ENCODE measurements around the gene FSTL5. TPM values are rescaled to one million over a fixed set of nuclear protein-coding genes. Genes with fewer than 3 reads are reported as not detected.

The FSTL5 gene
- total and polyA plus RNA-seq, 2 of the 8 experiments (the other 6 are each of a cell fraction or from before 2014, with no cell fraction given) = 0.09 to 0.32 TPM

DNA sequence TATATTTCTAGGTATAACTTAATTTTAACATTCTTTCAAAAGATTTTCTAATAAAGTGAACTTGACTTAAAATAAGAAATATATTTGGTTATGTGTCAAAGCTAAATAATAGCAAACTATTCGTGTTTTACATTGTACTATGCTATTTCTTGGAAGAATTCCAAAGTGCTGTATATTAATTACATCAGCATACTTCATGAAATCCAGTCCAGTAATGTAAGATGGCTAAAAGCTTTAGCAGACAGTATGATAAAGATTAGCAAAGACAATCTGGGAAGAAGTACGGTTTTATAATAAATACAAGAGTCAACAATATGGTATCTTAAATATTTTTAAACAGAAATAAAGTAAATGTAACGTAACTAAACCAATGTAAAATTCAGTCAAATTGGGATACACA, 125.7 kb downstream of the FSTL5 start:
- Histone ChIP-seq H2BK20ac (ENCODE audit: low read length) (no peak overlapping the region), H2AFZ (ENCODE audit: low read length) (no peak overlapping the region)
- POLR2A ChIA-PET (ENCODE audit: partially characterized antibody) = no interaction called here
- TF ChIP-seq TAF1 (IDR thresholded peaks at IDR 0.05; ENCODE audit: low read depth, low read length) = no peak
- TF ChIP-seq SIX5 (IDR thresholded peaks at IDR 0.05; ENCODE audit: low read depth, low read length) = no peak
- no peak for TF ChIP-seq PHF8 (conservative IDR thresholded peaks at IDR 0.05; ENCODE audit: low read depth, low read length)
- TF ChIP-seq ASH2L (IDR thresholded peaks at IDR 0.05; ENCODE audit: low read length) = no peak
- TF ChIP-seq KDM1A (IDR thresholded peaks at IDR 0.05; ENCODE audit: borderline replicate concordance, low read length) = no peak
- TF ChIP-seq TEAD4 (IDR thresholded peaks at IDR 0.05; ENCODE audit: low read depth, low read length) = no peak
- TF ChIP-seq TAF7 (optimal IDR thresholded peaks at IDR 0.05; ENCODE audit: borderline replicate concordance, low read depth, low read length) = no peak
- no peak for TF ChIP-seq FOSL1 (IDR thresholded peaks at IDR 0.05; ENCODE audit: insufficient read depth, low read depth, low read length)
- no peak for TF ChIP-seq RFX5 (IDR thresholded peaks at IDR 0.05; ENCODE audit: borderline replicate concordance, low read depth, low read length)
- TF ChIP-seq POLR2AphosphoS5 (IDR thresholded peaks at IDR 0.05; ENCODE audit: low read depth, low read length) = no peak
- no peak for TF ChIP-seq GTF2F1 (IDR thresholded peaks at IDR 0.05; ENCODE audit: borderline replicate concordance, low read depth, low read length)
- TF ChIP-seq MAFK (IDR thresholded peaks at IDR 0.05; ENCODE audit: low read depth, low read length) = no peak
- TF ChIP-seq, protein P1, sequence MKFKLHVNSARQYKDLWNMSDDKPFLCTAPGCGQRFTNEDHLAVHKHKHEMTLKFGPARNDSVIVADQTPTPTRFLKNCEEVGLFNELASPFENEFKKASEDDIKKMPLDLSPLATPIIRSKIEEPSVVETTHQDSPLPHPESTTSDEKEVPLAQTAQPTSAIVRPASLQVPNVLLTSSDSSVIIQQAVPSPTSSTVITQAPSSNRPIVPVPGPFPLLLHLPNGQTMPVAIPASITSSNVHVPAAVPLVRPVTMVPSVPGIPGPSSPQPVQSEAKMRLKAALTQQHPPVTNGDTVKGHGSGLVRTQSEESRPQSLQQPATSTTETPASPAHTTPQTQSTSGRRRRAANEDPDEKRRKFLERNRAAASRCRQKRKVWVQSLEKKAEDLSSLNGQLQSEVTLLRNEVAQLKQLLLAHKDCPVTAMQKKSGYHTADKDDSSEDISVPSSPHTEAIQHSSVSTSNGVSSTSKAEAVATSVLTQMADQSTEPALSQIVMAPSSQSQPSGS (IDR thresholded peaks at IDR 0.05; ENCODE audit: low read length) = no peak
- no peak for TF ChIP-seq EGR1 (IDR thresholded peaks at IDR 0.05; ENCODE audit: borderline replicate concordance, low read depth, low read length)

More for the DNA sequence above, 125.7 kb downstream of the FSTL5 start:
- H3K4me1 ChIP-seq (replicated peaks in 1 of 4; ENCODE audit: control insufficient read depth in 3 of 4, insufficient read depth in 4 of 4, low read length in 3 of 4) = no peaks in the 10 kb centered on the region
- no peak overlapping the region for H4K8ac ChIP-seq (ENCODE audit: extremely low read depth, insufficient read depth, low read length)
- no peak overlapping the region for H2BK15ac ChIP-seq (ENCODE audit: low read length)
- no peaks in the 10 kb centered on the region for H3K9me3 ChIP-seq (ENCODE audit: insufficient read depth in 2 of 2, low read depth in 1 of 2, low read length in 1 of 2)
- H3K27ac ChIP-seq (ENCODE audit: low read depth, low read length) = no peak overlapping the region
- FAIRE-seq = no peak
- no peak overlapping the region for H3K9ac ChIP-seq (replicated peaks in 1 of 4; ENCODE audit: extremely low read depth in 1 of 4, low read depth in 3 of 4, low read length in 3 of 4)
- no peaks in the 10 kb centered on the region for H3K27me3 ChIP-seq (replicated peaks in 1 of 4; ENCODE audit: control insufficient read depth in 3 of 4, extremely low read depth in 1 of 4, insufficient read depth in 3 of 4, low read length in 3 of 4)
- H3K23ac ChIP-seq (ENCODE audit: insufficient read length) = no peak overlapping the region
- 83% methylated on average over 3 of the region's 3 CpGs; no CpG with 5 or more reads in 1 of the 2 experiments for WGBS, 2 experiments (ENCODE audit: extremely low coverage in 1 of 2, insufficient coverage in 1 of 2, insufficient read length in 1 of 2, insufficient replicate concordance in 2 of 2, low coverage in 1 of 2, low lambda C conversion rate in 2 of 2, missing lambda C conversion rate in 1 of 2)
- H3K4me2 ChIP-seq (ENCODE audit: insufficient read depth in 1 of 2, low read depth in 2 of 2, low read length in 2 of 2) = no peak overlapping the region
- no peak overlapping the region for H4K5ac ChIP-seq (ENCODE audit: insufficient read length, low read depth, low read length)
- no peak overlapping the region for H2BK120ac ChIP-seq (replicated peaks; ENCODE audit: low read depth, low read length)
- no peak overlapping the region for H2BK12ac ChIP-seq (ENCODE audit: low read depth, low read length)
- no peaks in the 10 kb centered on the region for H4K20me1 ChIP-seq (replicated peaks in 1 of 2; ENCODE audit: control insufficient read depth in 1 of 2, insufficient read depth in 2 of 2, low read length in 2 of 2)
- H3K56ac ChIP-seq (replicated peaks; ENCODE audit: insufficient read length, low read depth, low read length) = no peak overlapping the region
- H3K36me3 ChIP-seq (ENCODE audit: control insufficient read depth in 2 of 4, insufficient read depth in 4 of 4, low read length in 3 of 4) = no peaks in the 10 kb centered on the region
- H3K23me2 ChIP-seq (ENCODE audit: low read depth, low read length) = no peaks in the 10 kb centered on the region
- H3K79me1 ChIP-seq (ENCODE audit: low read depth, low read length) = no peaks in the 10 kb centered on the region
- no peak overlapping the region for H4K91ac ChIP-seq (replicated peaks; ENCODE audit: insufficient read length, low read length)
- H3K4me3 ChIP-seq (ENCODE audit: extremely low read depth in 1 of 4, insufficient read depth in 2 of 4, low read depth in 3 of 4, low read length in 4 of 4) = no peak overlapping the region
- H3K4ac ChIP-seq (replicated peaks; ENCODE audit: insufficient read length, low read depth, low read length) = no peak overlapping the region
- no peak overlapping the region for H3K18ac ChIP-seq (ENCODE audit: extremely low read depth, low read length)
- no peaks in the 10 kb centered on the region for H3K79me2 ChIP-seq (ENCODE audit: control insufficient read depth in 1 of 2, insufficient read depth in 2 of 2, low read length in 2 of 2)
- H2BK5ac ChIP-seq (ENCODE audit: low read depth, low read length) = no peak overlapping the region
- no peak for DNase-seq (ENCODE audit: low read depth in 1 of 2, low spot score in 2 of 2)
- H3K14ac ChIP-seq (ENCODE audit: insufficient read length) = no peak overlapping the region
- H2AK5ac ChIP-seq (ENCODE audit: low read depth, low read length) = no peak overlapping the region
- CTCF ChIA-PET (ENCODE audit: partially characterized antibody) = no interaction called here

All from H1 (cell line).